Gastroesophageal sphincter (tissue), 3 donors: ENCODE data around the gene STXBP5L.

Experiments used
- POLR2A ChIP-seq, 2 donors: fragments of 450-650 bp; IDR thresholded peaks; one replicate each; pipeline ENCODE4 v1.6.1; 2017; ENCODE audit warnings: antibody characterized with exemption in 2 of 2, mild to moderate bottlenecking in 2 of 2, moderate library complexity in 1 of 2
- POLR2AphosphoS5 ChIP-seq: sonication (generic); formaldehyde crosslinking; IDR thresholded peaks from one replicate; pipeline ENCODE4 v1.6.1; 2017; ENCODE audit warnings: antibody characterized with exemption
- TF ChIP-seq, protein P1 (sequence below), 4 experiments: fragments of 200-600 bp in 2 of 4; fragments of 450-650 bp in 2 of 4; sonication (generic) in 1 of 4; IDR thresholded peaks; one replicate each; pipeline ENCODE4 v1.5.1; 2017 to 2019; ENCODE audit warnings: antibody characterized with exemption in 4 of 4, mild to moderate bottlenecking in 2 of 4, moderate library complexity in 2 of 4

DNA sequence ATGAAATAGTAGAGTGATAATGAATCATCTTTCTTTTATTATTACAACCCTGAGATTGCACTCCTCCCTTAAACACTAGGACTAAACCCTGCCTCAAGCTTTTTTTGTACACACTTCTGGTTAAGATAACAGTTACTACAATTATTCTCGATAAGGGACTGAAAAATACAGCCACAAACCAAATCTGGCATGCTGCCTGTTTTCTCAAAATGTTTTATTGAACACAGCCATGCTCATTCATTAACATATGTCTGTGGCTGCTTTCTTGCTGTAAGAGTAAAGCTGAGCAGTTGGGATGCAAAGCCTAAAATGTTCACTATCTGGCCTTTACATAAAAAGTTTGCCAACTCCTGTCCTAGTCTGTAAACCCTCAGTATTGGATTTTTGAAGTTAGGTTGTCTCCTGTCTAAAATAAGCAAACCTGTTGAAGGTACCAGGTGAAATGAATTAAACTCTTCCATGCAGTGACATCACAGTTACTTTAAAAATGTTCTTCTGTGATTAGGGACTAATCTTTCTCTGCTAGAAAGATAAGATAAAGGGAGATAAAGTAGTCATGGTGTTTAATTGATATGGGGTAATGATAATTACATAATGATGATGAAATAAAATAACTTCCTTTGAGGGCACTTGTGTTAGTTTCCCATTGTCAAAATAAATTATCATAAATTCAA is 218.2 kb downstream of the STXBP5L start:
- TF ChIP-seq, protein P1, sequence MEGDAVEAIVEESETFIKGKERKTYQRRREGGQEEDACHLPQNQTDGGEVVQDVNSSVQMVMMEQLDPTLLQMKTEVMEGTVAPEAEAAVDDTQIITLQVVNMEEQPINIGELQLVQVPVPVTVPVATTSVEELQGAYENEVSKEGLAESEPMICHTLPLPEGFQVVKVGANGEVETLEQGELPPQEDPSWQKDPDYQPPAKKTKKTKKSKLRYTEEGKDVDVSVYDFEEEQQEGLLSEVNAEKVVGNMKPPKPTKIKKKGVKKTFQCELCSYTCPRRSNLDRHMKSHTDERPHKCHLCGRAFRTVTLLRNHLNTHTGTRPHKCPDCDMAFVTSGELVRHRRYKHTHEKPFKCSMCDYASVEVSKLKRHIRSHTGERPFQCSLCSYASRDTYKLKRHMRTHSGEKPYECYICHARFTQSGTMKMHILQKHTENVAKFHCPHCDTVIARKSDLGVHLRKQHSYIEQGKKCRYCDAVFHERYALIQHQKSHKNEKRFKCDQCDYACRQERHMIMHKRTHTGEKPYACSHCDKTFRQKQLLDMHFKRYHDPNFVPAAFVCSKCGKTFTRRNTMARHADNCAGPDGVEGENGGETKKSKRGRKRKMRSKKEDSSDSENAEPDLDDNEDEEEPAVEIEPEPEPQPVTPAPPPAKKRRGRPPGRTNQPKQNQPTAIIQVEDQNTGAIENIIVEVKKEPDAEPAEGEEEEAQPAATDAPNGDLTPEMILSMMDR (IDR thresholded peaks at IDR 0.05): no peak
- TF ChIP-seq POLR2A (IDR thresholded peaks at IDR 0.05) (no peak), POLR2AphosphoS5 (no peak)
